ENCODE data around the gene E2F6. TPM values are rescaled to one million over a fixed set of nuclear protein-coding genes. Genes with fewer than 3 reads are reported as not detected.
A peak's percentile ranks its signal among the peaks of the same experiment; 100 is the strongest.

Gene E2F6
- polyA plus RNA-seq, 1 donor from 2014 or later: 39.1 TPM

DNA sequence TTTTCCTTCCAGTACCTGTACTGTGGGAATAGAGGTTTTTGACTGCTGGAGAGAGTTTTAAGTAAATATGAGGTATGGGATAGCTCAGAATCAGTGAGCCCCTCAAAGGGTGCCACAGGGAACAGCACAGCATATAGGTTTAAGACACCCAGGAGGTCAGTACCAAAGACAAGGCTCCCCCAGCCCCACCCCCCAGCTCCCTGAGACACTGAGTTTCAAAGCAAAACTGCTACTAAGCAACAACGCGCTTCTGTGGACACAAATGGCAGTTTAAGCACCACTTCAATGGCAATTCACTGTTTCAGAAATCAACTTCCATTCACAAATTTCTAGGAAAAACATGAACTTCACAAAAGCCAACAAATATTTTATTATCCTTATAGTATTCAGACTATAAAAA is 15.2 kb downstream of the E2F6 start:
- peaks cover 6% of the 10 kb centered on the region for H3K79me2 ChIP-seq (replicated peaks; ENCODE audit: insufficient read depth, low read length)
- H3K27ac ChIP-seq (ENCODE audit: low read length): no peak overlapping the region
- no peak overlapping the region for H3K4me2 ChIP-seq (ENCODE audit: low read length)
- no peaks in the 10 kb centered on the region for H3K9me3 ChIP-seq (ENCODE audit: low read length)
- no peak overlapping the region for H3K4me3 ChIP-seq (ENCODE audit: low read length)
- TF ChIP-seq SMC3 (conservative IDR thresholded peaks at IDR 0.05; ENCODE audit: poor library complexity): no peak
- no peak for TF ChIP-seq MXI1 (conservative IDR thresholded peaks at IDR 0.05; ENCODE audit: poor library complexity, severe bottlenecking)
- TF ChIP-seq EP300 (conservative IDR thresholded peaks at IDR 0.05; ENCODE audit: poor library complexity, severe bottlenecking): no peak
- TF ChIP-seq REST (IDR thresholded peaks at IDR 0.05; ENCODE audit: borderline replicate concordance): no peak
- TF ChIP-seq EZH2 (IDR thresholded peaks at IDR 0.05; ENCODE audit: borderline replicate concordance, insufficient read depth, low read length, poor library complexity, severe bottlenecking): no peak
- TF ChIP-seq RAD21 (conservative IDR thresholded peaks at IDR 0.05): no peak
- TF ChIP-seq CTCF (IDR thresholded peaks at IDR 0.05; ENCODE audit: poor library complexity, severe bottlenecking): no peak
- TF ChIP-seq POLR2AphosphoS5 (IDR thresholded peaks at IDR 0.05): no peak
- no peak for TF ChIP-seq TAF1 (IDR thresholded peaks at IDR 0.05; ENCODE audit: low read depth)
- H3F3A ChIP-seq (ENCODE audit: insufficient read depth, low read length, poor library complexity, severe bottlenecking): no peaks in the 10 kb centered on the region
- no peak overlapping the region for H2AFZ ChIP-seq (ENCODE audit: low read depth, low read length)
- no peak overlapping the region for H3K9ac ChIP-seq (ENCODE audit: low read length)
- no peaks in the 10 kb centered on the region for H3K36me3 ChIP-seq (ENCODE audit: insufficient read depth, low read length)
- no peaks in the 10 kb centered on the region for H4K20me1 ChIP-seq (ENCODE audit: insufficient read depth)
- no peaks in the 10 kb centered on the region for H3K9me2 ChIP-seq (ENCODE audit: insufficient read depth, low read length)
- no peaks in the 10 kb centered on the region for H3K27me3 ChIP-seq (ENCODE audit: insufficient read depth, low read depth, low read length)

DNA sequence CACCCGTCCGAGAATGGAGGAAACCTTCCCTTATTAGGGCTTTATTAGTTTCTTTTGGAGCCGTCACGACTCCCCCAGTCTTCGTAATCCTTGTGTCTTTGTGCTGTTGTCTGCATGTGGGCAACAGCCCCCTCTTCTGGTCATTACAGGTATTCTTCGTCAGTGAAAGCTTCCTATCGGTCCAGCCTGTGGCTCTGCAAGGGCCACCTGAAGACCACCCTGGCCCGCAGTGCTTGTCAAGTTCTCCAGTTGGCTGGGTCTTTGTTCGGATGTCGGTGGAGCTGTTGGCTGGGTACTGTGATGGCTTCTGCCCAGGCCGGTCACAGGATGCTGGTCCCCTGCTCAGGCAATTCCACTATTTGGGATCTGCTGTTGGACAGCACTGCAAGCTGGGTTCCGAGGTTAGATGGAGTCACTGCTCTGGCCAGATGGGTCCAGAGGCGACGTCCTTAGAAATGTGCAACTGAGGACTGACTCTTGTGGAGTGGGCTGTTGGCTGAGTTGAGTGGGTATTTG is 19.2 kb downstream of the E2F6 start:
- Histone ChIP-seq H3F3A (ENCODE audit: insufficient read depth, low read length, poor library complexity, severe bottlenecking) (no peaks in the 10 kb centered on the region), H3K9ac (ENCODE audit: low read length) (no peak overlapping the region), H4K20me1 (ENCODE audit: insufficient read depth) (no peaks in the 10 kb centered on the region), H3K4me2 (ENCODE audit: low read length) (no peak overlapping the region), H3K4me3 (ENCODE audit: low read length) (no peak overlapping the region), H3K36me3 (ENCODE audit: insufficient read depth, low read length) (no peaks in the 10 kb centered on the region), H3K9me2 (ENCODE audit: insufficient read depth, low read length) (no peaks in the 10 kb centered on the region), H3K27me3 (ENCODE audit: insufficient read depth, low read depth, low read length) (no peaks in the 10 kb centered on the region), H3K9me3 (ENCODE audit: low read length) (no peaks in the 10 kb centered on the region), H3K27ac (ENCODE audit: low read length) (no peak overlapping the region), H3K79me2 (replicated peaks; ENCODE audit: insufficient read depth, low read length) (no peaks in the 10 kb centered on the region), H2AFZ (ENCODE audit: low read depth, low read length) (no peak overlapping the region)
- TF ChIP-seq MXI1 (conservative IDR thresholded peaks at IDR 0.05; ENCODE audit: poor library complexity, severe bottlenecking): no peak
- TF ChIP-seq SMC3 (conservative IDR thresholded peaks at IDR 0.05; ENCODE audit: poor library complexity): peak; percentile 96
- TF ChIP-seq RAD21 (conservative IDR thresholded peaks at IDR 0.05): peak; percentile 94
- TF ChIP-seq CTCF (IDR thresholded peaks at IDR 0.05; ENCODE audit: poor library complexity, severe bottlenecking): peak; percentile 92
- no peak for TF ChIP-seq REST (IDR thresholded peaks at IDR 0.05; ENCODE audit: borderline replicate concordance)

Measured in neural cell (in vitro differentiated cells).